GM23338 (cell line): ENCODE measurements around the gene MME. TPM values are rescaled to one million over a fixed set of nuclear protein-coding genes. Genes with fewer than 3 reads are reported as not detected.

Source experiments
- ATAC-seq: fragments of 200-7000 bp; cut with Tn5 transposase; 3 replicates; pipeline ENCODE4 v1.9.1; 2020
- DNase-seq: peaks from one replicate; pipeline ENCODE4 v3.0.0-alpha.2; 2015; ENCODE audit warnings: low spot score
- H2AFZ ChIP-seq: fragments of 200-600 bp; sonication (generic); 2 replicates; pipeline ENCODE4 v1.8.0; 2016; ENCODE audit warnings: antibody characterized with exemption, mild to moderate bottlenecking, moderate library complexity
- H3F3A ChIP-seq: fragments of 200-600 bp; sonication (generic); replicated peaks from 2 replicates; pipeline ENCODE4 v1.8.0; 2017; ENCODE audit warnings: antibody characterized with exemption, mixed run types, low read depth
- H3K27ac ChIP-seq: fragments of 200-600 bp; sonication (generic); 2 replicates; pipeline ENCODE4 v1.6.1; 2016; ENCODE audit warnings: low read depth
- H3K27me3 ChIP-seq: fragments of 200-600 bp; sonication (generic); 2 replicates; pipeline ENCODE4 v1.8.0; 2016; ENCODE audit warnings: mild to moderate bottlenecking, mixed run types, moderate library complexity; ENCODE audit not compliant: insufficient read depth
- H3K36me3 ChIP-seq: fragments of 200-600 bp; sonication (generic); 2 replicates; pipeline ENCODE4 v1.8.0; 2016; ENCODE audit warnings: mild to moderate bottlenecking; ENCODE audit not compliant: insufficient read depth
- H3K4me1 ChIP-seq: fragments of 200-600 bp; sonication (generic); 2 replicates; pipeline ENCODE4 v1.8.0; 2016; ENCODE audit warnings: mild to moderate bottlenecking, moderate library complexity; ENCODE audit not compliant: insufficient read depth
- H3K4me2 ChIP-seq: fragments of 200-600 bp; sonication (generic); 2 replicates; pipeline ENCODE4 v1.7.1; 2017; ENCODE audit warnings: mixed run types
- H3K4me3 ChIP-seq: fragments of 200-600 bp; sonication (generic); 2 replicates; pipeline ENCODE4 v1.6.1; 2016; ENCODE audit warnings: mixed run types
- H3K79me2 ChIP-seq: fragments of 200-600 bp; sonication (generic); replicated peaks from 2 replicates; pipeline ENCODE4 v1.8.0; 2017; ENCODE audit warnings: mild to moderate bottlenecking; ENCODE audit not compliant: insufficient read depth
- H3K9me2 ChIP-seq: fragments of 200-600 bp; sonication (generic); 2 replicates; pipeline ENCODE4 v1.8.0; 2017; ENCODE audit not compliant: insufficient read depth
- H4K20me1 ChIP-seq: fragments of 200-600 bp; sonication (generic); replicated peaks from 2 replicates; pipeline ENCODE4 v1.8.0; 2017; ENCODE audit warnings: mild to moderate bottlenecking; ENCODE audit not compliant: insufficient read depth
- H3K27ac Mint-ChIP-seq: 2 replicates; pipeline ENCODE4 v1.8.0; 2020; ENCODE audit warnings: inconsistent platforms, mild to moderate bottlenecking, moderate library complexity, mixed read lengths
- H3K27me3 Mint-ChIP-seq: 3 replicates; pipeline ENCODE4 v1.8.0; 2022; ENCODE audit warnings: low read depth, mild to moderate bottlenecking, moderate library complexity, mixed read lengths, inconsistent platforms; ENCODE audit not compliant: insufficient read depth, poor library complexity
- H3K36me3 Mint-ChIP-seq: 3 replicates; pipeline ENCODE4 v1.8.0; 2021; ENCODE audit warnings: low read depth, mild to moderate bottlenecking, inconsistent platforms, moderate library complexity, mixed read lengths
- H3K4me1 Mint-ChIP-seq: 3 replicates; pipeline ENCODE4 v1.8.0; 2020; ENCODE audit warnings: mild to moderate bottlenecking, inconsistent platforms, mixed read lengths
- H3K4me3 Mint-ChIP-seq: 3 replicates; pipeline ENCODE4 v1.8.0; 2021; ENCODE audit warnings: moderate library complexity, mild to moderate bottlenecking, inconsistent platforms, mixed read lengths
- H3K9me3 Mint-ChIP-seq: 3 replicates; pipeline ENCODE4 v1.8.0; 2020; ENCODE audit warnings: moderate library complexity, mild to moderate bottlenecking, inconsistent platforms, mixed read lengths
- CREB1 ChIP-seq: fragments of 250-450 bp; sonication (Bioruptor Pico); IDR thresholded peaks from 2 replicates; pipeline ENCODE4 v1.5.0; 2020; ENCODE audit warnings: low read depth, mild to moderate bottlenecking, moderate library complexity
- CTCF ChIP-seq, 2 experiments: fragments of 200-600 bp in 1 of 2; sonication (generic) in 1 of 2; conservative IDR thresholded peaks; 2 replicates each; pipeline versions ENCODE4 v1.5.1 to v1.6.1; 2016 to 2017; ENCODE audit warnings: antibody characterized with exemption in 2 of 2, low read depth in 2 of 2, mild to moderate bottlenecking in 2 of 2, moderate library complexity in 1 of 2
- EZH2 ChIP-seq: fragments of 200-600 bp; sonication (generic); IDR thresholded peaks from one replicate; pipeline ENCODE4 v1.8.0; 2017; ENCODE audit warnings: antibody characterized with exemption, mild to moderate bottlenecking, low read depth; ENCODE audit not compliant: unreplicated experiment
- EZH2phosphoT487 ChIP-seq: fragments of 200-600 bp; sonication (generic); IDR thresholded peaks from one replicate; pipeline ENCODE4 v1.8.1; 2018; ENCODE audit warnings: antibody characterized with exemption; ENCODE audit not compliant: unreplicated experiment
- JUNB ChIP-seq: IDR thresholded peaks from one replicate; pipeline ENCODE4 v1.6.1; 2016; ENCODE audit warnings: antibody characterized with exemption; ENCODE audit not compliant: unreplicated experiment
- NANOG ChIP-seq: IDR thresholded peaks from 2 replicates; pipeline ENCODE4 v1.6.1; 2016; ENCODE audit warnings: antibody characterized with exemption, borderline replicate concordance
- POLR2AphosphoS5 ChIP-seq: IDR thresholded peaks from 2 replicates; pipeline ENCODE4 v1.6.1; 2016; ENCODE audit warnings: antibody characterized with exemption, low read depth
- STAT1 ChIP-seq: IDR thresholded peaks from one replicate; pipeline ENCODE4 v1.6.1; 2016; ENCODE audit warnings: antibody characterized with exemption; ENCODE audit not compliant: unreplicated experiment
- ZNF114 ChIP-seq: fragments of 250-450 bp; sonication (Bioruptor Pico); IDR thresholded peaks from 2 replicates; pipeline ENCODE4 v1.5.0; 2020; ENCODE audit warnings: mild to moderate bottlenecking, moderate library complexity
- ZNF331 ChIP-seq: fragments of 250-450 bp; sonication (Bioruptor Pico); IDR thresholded peaks from 2 replicates; pipeline ENCODE4 v1.5.0; 2020; ENCODE audit warnings: low read depth, mild to moderate bottlenecking, moderate library complexity
- ZNF462 ChIP-seq: fragments of 250-450 bp; sonication (Bioruptor Pico); IDR thresholded peaks from 2 replicates; pipeline ENCODE4 v1.5.0; 2020; ENCODE audit warnings: mild to moderate bottlenecking, moderate library complexity
- polyA plus RNA-seq: library from polyadenylated mRNA; unstranded; fragments of >200 nt; fragmentation: Nextera tagmentation; extraction: Ambion mirVana; gene quantifications from 2 replicates; pipeline ENCODE4 v1.2.1, GENCODE V29; 2016
- total RNA-seq: library from RNA; depleted of rRNA; stranded (reverse); fragments of >200 nt; shearing (Covaris generic); gene quantifications from 2 replicates; pipeline ENCODE4 v1.2.3, GENCODE V29; 2014
- TF ChIP-seq, protein P1 (sequence below): IDR thresholded peaks from one replicate; pipeline ENCODE4 v1.6.1; 2018; ENCODE audit warnings: antibody characterized with exemption; ENCODE audit not compliant: unreplicated experiment
- TF ChIP-seq, protein P2 (sequence below): IDR thresholded peaks from 2 replicates; pipeline ENCODE4 v1.6.1; 2016; ENCODE audit warnings: antibody characterized with exemption

The MME gene
- total and polyA plus RNA-seq, 2 experiments from 2014 or later = 15.2 to 76.7 TPM

DNA sequence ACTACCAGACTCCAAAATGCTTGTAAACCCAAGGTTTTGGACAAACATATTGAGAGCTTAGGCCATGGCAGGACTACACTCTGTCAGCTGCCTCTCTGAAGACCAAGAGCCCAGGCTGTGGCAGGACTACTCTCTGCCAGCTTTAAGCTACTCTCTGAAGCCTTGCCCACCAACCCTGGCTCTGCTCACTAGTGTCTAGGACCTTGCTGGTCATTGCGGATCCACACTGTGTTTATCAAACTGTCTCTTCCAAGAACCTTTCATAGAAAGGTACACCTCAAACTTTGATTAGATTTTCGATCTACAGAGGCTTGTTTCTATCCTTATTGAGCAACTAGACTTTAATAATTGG lies 41.9 kb upstream of the MME start:
- H3K27me3 Mint-ChIP-seq = no peaks in the 10 kb centered on the region
- Histone ChIP-seq H3K4me3 (no peak overlapping the region), H4K20me1 (no peaks in the 10 kb centered on the region), H3K36me3 (no peaks in the 10 kb centered on the region), H3K4me1 (0 out of 2 replicates have a peak, but pooled peaks cover 5% of the 10 kb centered on the region), H3F3A (no peaks in the 10 kb centered on the region), H3K4me2 (no peak overlapping the region), H3K27ac (no peak overlapping the region), H3K27me3 (no peaks in the 10 kb centered on the region), H3K9me2 (peaks cover 5% of the 10 kb centered on the region; the same call in 1 of the 2 replicates), H2AFZ (no peak overlapping the region), H3K79me2 (no peaks in the 10 kb centered on the region)
- ATAC-seq = no peak
- DNase-seq = no peak
- no peaks in the 10 kb centered on the region for H3K4me1 Mint-ChIP-seq
- H3K27ac Mint-ChIP-seq = no peak overlapping the region
- H3K36me3 Mint-ChIP-seq = no peaks in the 10 kb centered on the region
- H3K4me3 Mint-ChIP-seq = no peak overlapping the region
- no peak for TF ChIP-seq CTCF (conservative IDR thresholded peaks at IDR 0.05; ENCODE audit: low read depth in 2 of 2)
- no peak for TF ChIP-seq ZNF462
- TF ChIP-seq, protein P1, sequence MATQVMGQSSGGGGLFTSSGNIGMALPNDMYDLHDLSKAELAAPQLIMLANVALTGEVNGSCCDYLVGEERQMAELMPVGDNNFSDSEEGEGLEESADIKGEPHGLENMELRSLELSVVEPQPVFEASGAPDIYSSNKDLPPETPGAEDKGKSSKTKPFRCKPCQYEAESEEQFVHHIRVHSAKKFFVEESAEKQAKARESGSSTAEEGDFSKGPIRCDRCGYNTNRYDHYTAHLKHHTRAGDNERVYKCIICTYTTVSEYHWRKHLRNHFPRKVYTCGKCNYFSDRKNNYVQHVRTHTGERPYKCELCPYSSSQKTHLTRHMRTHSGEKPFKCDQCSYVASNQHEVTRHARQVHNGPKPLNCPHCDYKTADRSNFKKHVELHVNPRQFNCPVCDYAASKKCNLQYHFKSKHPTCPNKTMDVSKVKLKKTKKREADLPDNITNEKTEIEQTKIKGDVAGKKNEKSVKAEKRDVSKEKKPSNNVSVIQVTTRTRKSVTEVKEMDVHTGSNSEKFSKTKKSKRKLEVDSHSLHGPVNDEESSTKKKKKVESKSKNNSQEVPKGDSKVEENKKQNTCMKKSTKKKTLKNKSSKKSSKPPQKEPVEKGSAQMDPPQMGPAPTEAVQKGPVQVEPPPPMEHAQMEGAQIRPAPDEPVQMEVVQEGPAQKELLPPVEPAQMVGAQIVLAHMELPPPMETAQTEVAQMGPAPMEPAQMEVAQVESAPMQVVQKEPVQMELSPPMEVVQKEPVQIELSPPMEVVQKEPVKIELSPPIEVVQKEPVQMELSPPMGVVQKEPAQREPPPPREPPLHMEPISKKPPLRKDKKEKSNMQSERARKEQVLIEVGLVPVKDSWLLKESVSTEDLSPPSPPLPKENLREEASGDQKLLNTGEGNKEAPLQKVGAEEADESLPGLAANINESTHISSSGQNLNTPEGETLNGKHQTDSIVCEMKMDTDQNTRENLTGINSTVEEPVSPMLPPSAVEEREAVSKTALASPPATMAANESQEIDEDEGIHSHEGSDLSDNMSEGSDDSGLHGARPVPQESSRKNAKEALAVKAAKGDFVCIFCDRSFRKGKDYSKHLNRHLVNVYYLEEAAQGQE = no peak
- TF ChIP-seq EZH2 = no peak
- TF ChIP-seq EZH2phosphoT487 = no peak
- TF ChIP-seq, protein P2, sequence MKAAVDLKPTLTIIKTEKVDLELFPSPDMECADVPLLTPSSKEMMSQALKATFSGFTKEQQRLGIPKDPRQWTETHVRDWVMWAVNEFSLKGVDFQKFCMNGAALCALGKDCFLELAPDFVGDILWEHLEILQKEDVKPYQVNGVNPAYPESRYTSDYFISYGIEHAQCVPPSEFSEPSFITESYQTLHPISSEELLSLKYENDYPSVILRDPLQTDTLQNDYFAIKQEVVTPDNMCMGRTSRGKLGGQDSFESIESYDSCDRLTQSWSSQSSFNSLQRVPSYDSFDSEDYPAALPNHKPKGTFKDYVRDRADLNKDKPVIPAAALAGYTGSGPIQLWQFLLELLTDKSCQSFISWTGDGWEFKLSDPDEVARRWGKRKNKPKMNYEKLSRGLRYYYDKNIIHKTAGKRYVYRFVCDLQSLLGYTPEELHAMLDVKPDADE = no peak
- TF ChIP-seq STAT1 = no peak
- TF ChIP-seq NANOG = no peak
- TF ChIP-seq ZNF114 (CRISPR knock-in tag) = no peak
- TF ChIP-seq POLR2AphosphoS5 = no peak
- TF ChIP-seq JUNB = no peak
- TF ChIP-seq CREB1 (CRISPR knock-in tag) = no peak
- no peak for TF ChIP-seq ZNF331 (CRISPR knock-in tag)
- no peaks in the 10 kb centered on the region; the same call in 2 of the 3 replicates for H3K9me3 Mint-ChIP-seq
